CD8-positive, alpha-beta memory T cell (primary cell): ENCODE data around the gene RTKN2. TPM values are rescaled to one million over a fixed set of nuclear protein-coding genes. Genes with fewer than 3 reads are reported as not detected.
"Not testable (repeated sequence)": the region's sequence is repeated elsewhere in the genome, so short reads cannot be mapped to it uniquely, and the experiment has no call there.

Experiments used
- CTCF ChIA-PET: fragments of 350-600 bp; sonication (Branson Sonifier 250); formaldehyde crosslinking; loops from one replicate; lab custom pipeline; 2021; ENCODE audit warnings: antibody characterized with exemption; lab: Charles Lee
- POLR2A ChIA-PET: fragments of 350-600 bp; sonication (Branson Sonifier 250); formaldehyde crosslinking; loops from one replicate; lab custom pipeline; 2021; ENCODE audit warnings: antibody characterized with exemption; lab: Charles Lee
- DNase-seq, 5 donors: peaks; one replicate each; pipeline versions ENCODE4 v3.0.0 to v3.0.0-alpha.2; 2020 to 2022; ENCODE audit warnings: mixed read lengths in 1 of 5
- H3K27ac ChIP-seq: one replicate; pipeline ENCODE4 v1.7.0; 2013; ENCODE audit warnings: low read depth, mild to moderate bottlenecking, low read length, moderate library complexity
- H3K27me3 ChIP-seq: 2 replicates; pipeline ENCODE4 v1.7.0; 2013; ENCODE audit warnings: low read length, mild to moderate bottlenecking; ENCODE audit not compliant: insufficient read depth, poor library complexity, severe bottlenecking
- H3K36me3 ChIP-seq: 2 replicates; pipeline ENCODE4 v1.7.0; 2013; ENCODE audit warnings: mild to moderate bottlenecking, low read length, moderate library complexity; ENCODE audit not compliant: insufficient read depth
- H3K4me1 ChIP-seq: 2 replicates; pipeline ENCODE4 v1.7.0; 2013; ENCODE audit warnings: mild to moderate bottlenecking, low read length, moderate library complexity; ENCODE audit not compliant: insufficient read depth
- H3K4me3 ChIP-seq: 2 replicates; pipeline ENCODE4 v1.7.0; 2013; ENCODE audit warnings: mild to moderate bottlenecking, low read length
- H3K9me3 ChIP-seq: 2 replicates; pipeline ENCODE4 v1.7.0; 2013; ENCODE audit warnings: mild to moderate bottlenecking, low read length
- H3K27ac Mint-ChIP-seq, 8 donors: one replicate each; pipeline ENCODE4 v1.8.0; 2020 to 2021; ENCODE audit warnings: mixed read lengths in 8 of 8, mild to moderate bottlenecking in 6 of 8, inconsistent platforms in 3 of 8, moderate library complexity in 3 of 8
- H3K27me3 Mint-ChIP-seq, 2 donors: one replicate each; pipeline ENCODE4 v1.8.0; 2020 to 2021; ENCODE audit warnings: mixed read lengths in 2 of 2, mild to moderate bottlenecking in 1 of 2, moderate library complexity in 1 of 2
- H3K36me3 Mint-ChIP-seq, 3 donors: one replicate each; pipeline ENCODE4 v1.8.0; 2020 to 2021; ENCODE audit warnings: mixed read lengths in 3 of 3, inconsistent platforms in 1 of 3, mild to moderate bottlenecking in 1 of 3
- H3K4me1 Mint-ChIP-seq, 3 donors: one replicate each; pipeline ENCODE4 v1.8.0; 2020 to 2021; ENCODE audit warnings: mixed read lengths in 3 of 3, inconsistent platforms in 1 of 3, mild to moderate bottlenecking in 1 of 3
- H3K4me3 Mint-ChIP-seq, 7 donors: one replicate each; pipeline ENCODE4 v1.8.0; 2020 to 2021; ENCODE audit warnings: mixed read lengths in 7 of 7, mild to moderate bottlenecking in 6 of 7, moderate library complexity in 4 of 7, inconsistent platforms in 2 of 7
- H3K9me3 Mint-ChIP-seq, 5 donors: one replicate each; pipeline ENCODE4 v1.8.0; 2020 to 2022; ENCODE audit warnings: mixed read lengths in 5 of 5, mild to moderate bottlenecking in 3 of 5, moderate library complexity in 2 of 5, inconsistent platforms in 1 of 5
- polyA plus RNA-seq: library from polyadenylated mRNA; unstranded; fragments of 300-500 nt; fragmentation: Illumina TruSeq; gene quantifications from one replicate; pipeline ENCODE4 v1.2.3, GENCODE V29; 2021
- total RNA-seq, 2 experiments: library from RNA; stranded (reverse); gene quantifications; one replicate each; pipeline ENCODE4 v1.2.3, GENCODE V29; 2021

The RTKN2 gene
- total and polyA plus RNA-seq, 3 experiments from 2014 or later: 1.6 to 1.9 (median 1.7) TPM

- no peaks in the 10 kb centered on the region for H3K36me3 Mint-ChIP-seq
- H3K27ac Mint-ChIP-seq: peak overlapping the region in 2 of 8 donors; percentile 22 to 35
- H3K4me1 ChIP-seq: peaks cover 16% of the 10 kb centered on the region
- peaks cover 0 to 3% of the 10 kb centered on the region in 2 donors for H3K27me3 Mint-ChIP-seq
- H3K9me3 Mint-ChIP-seq: no peaks in the 10 kb centered on the region
- no peaks in the 10 kb centered on the region for H3K36me3 ChIP-seq
- H3K4me3 Mint-ChIP-seq: no peak overlapping the region
- no peak overlapping the region for H3K4me3 ChIP-seq
- no peak overlapping the region for H3K27ac ChIP-seq
- H3K27me3 ChIP-seq: no peaks in the 10 kb centered on the region
- POLR2A ChIA-PET: no interaction called here
- CTCF ChIA-PET: interaction anchor here (0.7 to 3.4 kb wide), 15 partner anchors 33 to 493 kb away, joined by 3 to 69 read pairs (median 5); partner anchors contain the start of genes ARID5B and ZNF365
- DNase-seq: no peak
- peaks cover 25 to 40% (median 36%) of the 10 kb centered on the region in 3 donors for H3K4me1 Mint-ChIP-seq
- H3K9me3 ChIP-seq: no peaks in the 10 kb centered on the region
These were observed 24.6 kb downstream of the RTKN2 start for GRCh38 chr10:62244088-62244487.

DNA sequence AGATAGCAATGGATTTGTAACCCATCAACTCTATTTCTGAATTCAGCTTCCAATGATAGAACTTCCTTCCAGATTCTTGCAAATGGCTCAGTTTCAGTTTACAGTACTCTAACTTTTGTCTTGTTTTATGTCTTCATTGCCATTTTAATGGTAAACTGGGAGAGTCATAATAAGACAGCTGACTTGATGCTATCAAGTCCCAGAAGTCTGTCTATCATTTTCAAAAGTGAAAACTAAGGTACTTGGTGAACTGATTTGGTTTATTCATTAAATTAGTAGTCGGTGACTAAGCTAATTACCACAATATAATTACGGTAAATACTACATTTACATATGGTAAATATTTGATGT is 25.0 kb downstream of the RTKN2 start:
- CTCF ChIA-PET: interaction anchor here (0.8 to 3.4 kb wide), 6 partner anchors 60 to 493 kb away, joined by 3 to 69 read pairs (median 11); no protein-coding TSS in a partner anchor
- DNase-seq: no peak
- Histone ChIP-seq H3K27me3 (no peaks in the 10 kb centered on the region), H3K27ac (no peak overlapping the region), H3K36me3 (no peaks in the 10 kb centered on the region), H3K4me1 (peaks cover 16% of the 10 kb centered on the region), H3K9me3 (no peaks in the 10 kb centered on the region), H3K4me3 (no peak overlapping the region)
- Mint-ChIP-seq H3K9me3 (no peaks in the 10 kb centered on the region), H3K4me3 (peak overlapping the region in 2 of 7 donors; percentile 4 to 31), H3K4me1 (peaks cover 29 to 45% (median 40%) of the 10 kb centered on the region in 3 donors), H3K27ac (peak overlapping the region in 5 of 8 donors; percentile 10 to 55 (median 47)), H3K36me3 (no peaks in the 10 kb centered on the region), H3K27me3 (peaks cover 0 to 3% of the 10 kb centered on the region in 2 donors)
- POLR2A ChIA-PET: interaction anchor here (0.6 kb wide), 1 partner anchor 161 kb away, joined by 5 read pairs; no protein-coding TSS in a partner anchor

DNA sequence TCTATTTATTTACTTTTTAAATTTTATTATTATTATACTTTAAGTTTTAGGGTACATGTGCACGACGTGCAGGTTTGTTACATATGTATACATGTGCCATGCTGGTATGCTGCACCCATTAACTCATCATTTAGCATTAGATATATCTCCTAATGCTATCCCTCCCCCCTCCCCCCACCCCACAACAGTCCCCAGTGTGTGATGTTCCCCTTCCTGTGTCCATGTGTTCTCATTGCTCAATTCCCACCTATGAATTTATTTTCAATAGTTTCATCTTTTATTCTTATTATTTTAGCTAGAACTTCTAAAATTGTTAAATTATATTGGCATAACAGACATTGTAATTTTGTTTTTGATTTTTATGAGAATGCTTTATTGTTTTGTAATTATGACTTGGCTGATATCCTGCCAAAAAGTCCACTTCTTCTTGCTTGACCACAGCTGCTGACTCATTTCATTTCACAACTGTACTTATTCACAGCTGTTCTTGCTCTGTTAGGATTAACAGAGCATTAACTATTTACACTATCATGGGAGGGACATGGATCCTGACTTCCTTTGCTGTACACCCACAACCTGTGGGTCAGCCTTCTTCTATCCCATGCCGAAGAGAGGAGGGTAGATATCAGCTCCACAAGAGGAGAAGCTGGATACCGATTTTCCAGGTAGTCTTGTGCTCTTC is 25.5 kb downstream of the RTKN2 start:
- ChIA-PET POLR2A (interaction anchor here (0.6 kb wide), 1 partner anchor 160 kb away, joined by 5 read pairs; no protein-coding TSS in a partner anchor), CTCF (interaction anchor here (0.8 to 3.4 kb wide), 6 partner anchors 95 to 492 kb away, joined by 3 to 69 read pairs (median 11); no protein-coding TSS in a partner anchor)
- not testable (repeated sequence) for H3K27me3 Mint-ChIP-seq, H3K27ac ChIP-seq, H3K9me3 ChIP-seq, H3K9me3 Mint-ChIP-seq, H3K36me3 Mint-ChIP-seq, H3K36me3 ChIP-seq, H3K27me3 ChIP-seq, DNase-seq, H3K4me3 ChIP-seq
- Mint-ChIP-seq H3K27ac (peak overlapping the region in 3 of 8 donors; percentile 47 to 55 (median 48)), H3K4me1 (peaks cover 30 to 46% (median 41%) of the 10 kb centered on the region in 3 donors), H3K4me3 (peak overlapping the region in 2 of 7 donors; percentile 4 to 31)
- H3K4me1 ChIP-seq: peaks cover 16% of the 10 kb centered on the region

- H3K27me3 Mint-ChIP-seq, H3K27me3 ChIP-seq, H3K36me3 Mint-ChIP-seq, H3K9me3 ChIP-seq, POLR2A ChIA-PET, H3K9me3 Mint-ChIP-seq, H3K4me3 ChIP-seq, DNase-seq, H3K27ac ChIP-seq, H3K4me3 Mint-ChIP-seq, H3K36me3 ChIP-seq: not testable (repeated sequence)
- peaks cover 33 to 51% (median 41%) of the 10 kb centered on the region in 3 donors for H3K4me1 Mint-ChIP-seq
- H3K4me1 ChIP-seq: peaks cover 16% of the 10 kb centered on the region
- H3K27ac Mint-ChIP-seq: peak overlapping the region in 1 of 8 donors; percentile 33
- CTCF ChIA-PET: interaction anchor here (1.1 to 1.9 kb wide), 3 partner anchors 10 to 345 kb away, joined by 4 to 5 read pairs (median 5); no protein-coding TSS in a partner anchor
These were observed 27.1 kb downstream of the RTKN2 start for GRCh38 chr10:62241521-62241920.

- H3K4me1 ChIP-seq: peaks cover 16% of the 10 kb centered on the region
- H3K27ac ChIP-seq: no peak overlapping the region
- Mint-ChIP-seq H3K27ac (peak overlapping the region in 5 of 8 donors; percentile 8 to 90 (median 37)), H3K27me3 (no peaks in the 10 kb centered on the region), H3K4me3 (peak overlapping the region in 5 of 7 donors; percentile 10 to 66 (median 55)), H3K36me3 (no peaks in the 10 kb centered on the region), H3K4me1 (peaks cover 32 to 47% (median 41%) of the 10 kb centered on the region in 3 donors), H3K9me3 (no peaks in the 10 kb centered on the region)
- peak in 1 of 5 donors; percentile 4 for DNase-seq
- H3K4me3 ChIP-seq: no peak overlapping the region
- H3K9me3 ChIP-seq: no peaks in the 10 kb centered on the region
- ChIA-PET CTCF (interaction anchor here (0.9 to 1.9 kb wide), 5 partner anchors 8 to 343 kb away, joined by 4 to 5 read pairs (median 4); no protein-coding TSS in a partner anchor), POLR2A (interaction anchor here (0.6 to 0.7 kb wide), 3 partner anchors 23 to 336 kb away, joined by 3 read pairs; no protein-coding TSS in a partner anchor)
- H3K27me3 ChIP-seq: no peaks in the 10 kb centered on the region
- no peaks in the 10 kb centered on the region for H3K36me3 ChIP-seq
These were observed 28.6 kb downstream of the RTKN2 start for GRCh38 chr10:62239994-62240393.

GRCh38 chr10:62238880-62239279 is 29.8 kb downstream of the RTKN2 start:
- Histone ChIP-seq H3K27me3 (no peaks in the 10 kb centered on the region), H3K27ac (no peak overlapping the region), H3K9me3 (no peaks in the 10 kb centered on the region), H3K4me3 (no peak overlapping the region), H3K36me3 (no peaks in the 10 kb centered on the region), H3K4me1 (peaks cover 15% of the 10 kb centered on the region)
- Mint-ChIP-seq H3K4me1 (peaks cover 28 to 47% (median 39%) of the 10 kb centered on the region in 3 donors), H3K27me3 (no peaks in the 10 kb centered on the region), H3K27ac (peak overlapping the region in 1 of 8 donors; percentile 48), H3K4me3 (peak overlapping the region in 4 of 7 donors; percentile 6 to 55 (median 24)), H3K36me3 (no peaks in the 10 kb centered on the region), H3K9me3 (no peaks in the 10 kb centered on the region)
- CTCF ChIA-PET: interaction anchor here (1.8 kb wide), 1 partner anchor 56 kb away, joined by 4 read pairs; no protein-coding TSS in a partner anchor
- no peak for DNase-seq
- POLR2A ChIA-PET: no interaction called here

DNA sequence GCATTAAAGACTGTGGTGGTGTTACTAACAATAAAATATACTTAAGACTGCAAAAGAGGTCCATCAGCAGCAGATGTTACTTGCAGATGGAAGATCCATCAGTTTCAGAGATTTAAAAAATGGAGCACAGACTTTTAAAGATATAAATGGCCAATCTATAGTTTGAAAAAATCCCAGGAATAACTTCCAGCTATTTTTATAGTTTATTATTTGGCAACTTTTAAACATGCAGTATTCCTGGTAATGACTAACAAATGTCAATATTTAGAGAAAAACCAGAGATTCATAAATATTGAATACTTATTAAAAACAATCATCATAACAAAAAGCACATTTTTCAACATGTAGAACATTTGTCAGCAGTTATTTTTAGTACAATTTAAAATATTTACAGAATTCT is 30.7 kb downstream of the RTKN2 start:
- Histone ChIP-seq H3K27ac (no peak overlapping the region), H3K4me1 (peaks cover 7% of the 10 kb centered on the region), H3K27me3 (no peaks in the 10 kb centered on the region), H3K9me3 (no peaks in the 10 kb centered on the region), H3K36me3 (no peaks in the 10 kb centered on the region), H3K4me3 (no peak overlapping the region)
- Mint-ChIP-seq H3K27me3 (no peaks in the 10 kb centered on the region), H3K27ac (no peak overlapping the region), H3K4me1 (peaks cover 21 to 41% (median 32%) of the 10 kb centered on the region in 3 donors), H3K9me3 (no peaks in the 10 kb centered on the region), H3K36me3 (no peaks in the 10 kb centered on the region), H3K4me3 (peak overlapping the region in 2 of 7 donors; percentile 32 to 47)
- ChIA-PET POLR2A (no interaction called here), CTCF (no interaction called here)
- DNase-seq: no peak

DNA sequence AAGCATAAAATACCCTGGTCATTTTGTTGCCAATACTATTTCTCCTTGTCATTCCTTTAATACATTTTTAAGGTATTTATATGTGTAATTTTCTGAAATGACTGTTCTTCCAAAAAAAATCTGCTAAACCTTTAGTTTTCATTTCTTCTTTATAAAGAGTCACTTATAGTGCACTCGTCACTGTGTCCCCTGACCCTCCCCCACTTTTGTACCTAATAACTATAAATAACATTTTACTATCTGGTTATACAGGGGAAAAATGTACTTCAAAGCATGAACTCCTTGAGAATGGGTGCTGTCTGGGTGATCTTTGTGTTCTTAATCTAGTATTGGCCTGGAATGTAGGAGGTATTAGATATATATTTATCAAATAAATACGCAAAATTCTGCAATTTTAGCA is 31.1 kb downstream of the RTKN2 start:
- Histone ChIP-seq H3K36me3 (no peaks in the 10 kb centered on the region), H3K4me1 (peaks cover 7% of the 10 kb centered on the region), H3K27ac (no peak overlapping the region), H3K4me3 (no peak overlapping the region), H3K27me3 (no peaks in the 10 kb centered on the region), H3K9me3 (no peaks in the 10 kb centered on the region)
- H3K27ac Mint-ChIP-seq: no peak overlapping the region
- H3K4me1 Mint-ChIP-seq: peaks cover 21 to 41% (median 32%) of the 10 kb centered on the region in 3 donors
- no peaks in the 10 kb centered on the region for H3K9me3 Mint-ChIP-seq
- H3K36me3 Mint-ChIP-seq: no peaks in the 10 kb centered on the region
- H3K27me3 Mint-ChIP-seq: no peaks in the 10 kb centered on the region
- ChIA-PET POLR2A (no interaction called here), CTCF (no interaction called here)
- peak overlapping the region in 3 of 7 donors; percentile 15 to 47 (median 32) for H3K4me3 Mint-ChIP-seq
- DNase-seq: no peak
